Left lobe of liver (tissue), 2 donors: ENCODE measurements around the gene PHF10. TPM values are rescaled to one million over a fixed set of nuclear protein-coding genes. Genes with fewer than 3 reads are reported as not detected.
"Not testable (repeated sequence)": the region's sequence is repeated elsewhere in the genome, so short reads cannot be mapped to it uniquely, and the experiment has no call there.

Experiments used
- ATAC-seq: fragments of 200-7000 bp; cut with Tn5 transposase; one replicate; pipeline ENCODE4 v1.9.1; 2020; ENCODE audit warnings: mild to moderate bottlenecking, moderate library complexity
- DNase-seq: peaks from one replicate; pipeline ENCODE4 v3.0.0-alpha.2; 2020; ENCODE audit warnings: low spot score
- total RNA-seq: library from RNA; stranded (reverse); gene quantifications from one replicate; pipeline ENCODE4 v1.2.1, GENCODE V29; 2021
- donor health status: DM: no; HTN: no; CAD: no; lungs with moderate emphysema.
- donor health status: DM: no; HTN: yes; CAD: no.

PHF10 gene
- total RNA-seq, result 19.6 TPM

GRCh38 chr6:169724494-169725124, at the start of gene PHF10:
Gene PHF10 (minus strand): TSS chr6:169724500. CDS start chr6:169723931, 569 bp downstream.
- peak; percentile 56 for ATAC-seq
- DNase-seq, result peak; percentile 58

DNA sequence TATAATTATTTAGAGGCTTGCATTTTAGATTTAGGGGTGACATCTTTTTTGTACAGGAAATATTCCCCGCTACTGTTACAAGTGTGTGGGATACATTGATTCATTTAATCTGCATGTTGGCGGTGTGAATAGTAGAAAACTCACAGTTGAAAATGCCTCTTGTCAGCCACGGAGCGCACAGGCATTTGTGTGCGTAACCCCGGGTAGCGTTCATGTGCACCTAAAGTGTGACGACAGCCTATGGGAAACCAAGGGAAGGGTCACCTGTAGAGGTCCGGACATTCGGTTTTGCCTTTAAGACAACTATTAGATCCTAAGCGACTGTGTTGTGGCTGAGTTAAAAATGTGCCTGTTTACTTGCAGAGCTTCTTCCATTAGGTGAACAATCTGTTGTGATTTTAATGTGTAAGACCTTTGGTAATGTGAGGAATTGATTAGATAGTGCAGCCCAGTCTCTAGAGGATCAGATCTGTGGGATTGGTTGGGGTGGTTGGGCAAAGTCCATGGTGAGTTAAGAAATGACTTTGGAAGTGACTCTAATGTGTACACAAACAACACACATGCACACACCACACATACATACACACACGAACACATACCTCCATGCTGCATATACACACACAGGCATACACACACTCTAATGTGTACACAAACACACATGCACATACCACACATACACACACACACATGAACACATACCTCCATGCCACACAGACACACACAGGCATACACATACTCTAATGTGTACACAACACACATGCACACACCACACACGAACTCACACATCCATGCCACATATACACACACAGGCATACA, 42.8 kb upstream of the PHF10 start:
- DNase-seq, result peak; percentile 70
- peak; percentile 73 for ATAC-seq

GRCh38 chr6:169766232-169766631, 41.9 kb upstream of the PHF10 start:
- ATAC-seq (peak; percentile 55), DNase-seq (no peak)

DNA sequence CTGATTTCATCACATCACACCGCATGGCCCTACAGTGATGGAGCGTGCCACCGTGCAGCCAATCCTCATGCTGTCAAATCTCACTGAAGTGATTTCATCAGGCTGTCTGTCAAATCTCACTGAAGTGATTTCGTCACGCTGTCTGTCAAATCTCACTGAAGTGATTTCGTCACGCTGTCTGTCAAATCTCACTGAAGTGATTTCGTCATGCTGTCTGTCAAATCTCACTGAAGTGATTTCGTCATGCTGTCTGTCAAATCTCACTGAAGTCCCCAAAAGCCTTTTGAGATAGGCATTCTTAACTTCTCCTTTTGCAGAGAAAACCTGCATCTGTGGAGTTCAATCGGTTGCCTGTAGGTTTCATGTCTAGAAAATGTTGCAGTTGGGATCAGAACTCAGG, 41.5 kb upstream of the PHF10 start:
- not testable (repeated sequence) for ATAC-seq

GRCh38 chr6:169763881-169764280, 39.6 kb upstream of the PHF10 start:
- ATAC-seq, result peak; percentile 18
- no peak for DNase-seq

More for the DNA sequence above, 41.5 kb upstream of the PHF10 start:
- DNase-seq, result not testable (repeated sequence)

GRCh38 chr6:169763308-169763707, 39.0 kb upstream of the PHF10 start:
- DNase-seq, result peak; percentile 85
- peak; percentile 86 for ATAC-seq

DNA sequence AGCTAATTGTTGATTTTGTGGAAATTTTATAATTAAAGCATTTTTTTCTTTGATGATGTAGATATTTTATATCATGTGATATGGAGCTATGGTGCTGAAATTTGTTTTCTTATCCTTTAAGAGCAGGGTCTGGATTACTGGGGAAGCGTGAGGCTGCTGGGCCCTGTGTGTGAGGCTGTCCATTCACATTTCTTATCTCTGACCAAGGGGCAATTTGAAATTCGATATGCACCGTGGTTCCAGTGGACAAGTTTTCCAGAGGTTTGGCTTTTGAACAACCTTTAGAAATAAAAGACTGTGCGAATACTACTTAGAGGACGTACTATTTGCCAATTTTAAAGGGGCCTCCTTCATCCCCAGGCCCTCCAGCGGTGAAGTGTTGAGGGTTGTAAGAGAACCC, 30.9 kb upstream of the PHF10 start:
- no peak for DNase-seq
- ATAC-seq, result no peak

- ATAC-seq (no peak), DNase-seq (no peak)
Observed at GRCh38 chr6:169752074-169752623, 27.8 kb upstream of the PHF10 start.

GRCh38 chr6:169751242-169752073, 27.2 kb upstream of the PHF10 start, which contains the start of the genes DYNLT2 and ERMARD:
Gene DYNLT2 (minus strand): TSS chr6:169751572. CDS start chr6:169751458, 114 bp downstream.
Gene ERMARD (plus strand): TSS chr6:169751622. CDS start chr6:169751658, 36 bp downstream.
- peak; percentile 97 for DNase-seq
- ATAC-seq, result peak; percentile 97

DNA sequence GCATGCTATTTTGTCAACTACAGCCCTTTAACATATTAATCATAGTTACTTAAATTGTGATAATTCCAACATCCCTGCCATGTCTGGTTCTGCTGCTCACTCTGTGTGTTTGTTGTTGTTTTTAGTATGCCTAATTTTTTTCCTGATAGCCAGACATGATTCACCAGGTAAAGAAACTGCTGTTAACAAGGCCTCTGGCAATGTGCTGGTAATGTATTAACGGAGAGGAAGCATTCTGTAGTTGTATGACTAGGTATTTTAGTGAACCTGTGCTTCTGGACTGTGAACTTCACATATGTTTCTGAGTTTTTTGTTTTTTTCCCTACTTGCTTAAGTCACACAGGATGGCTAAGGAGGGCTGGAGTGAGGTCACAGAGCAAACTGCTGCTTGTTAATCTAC, 22.3 kb upstream of the PHF10 start:
- no peak for ATAC-seq
- no peak for DNase-seq

DNA sequence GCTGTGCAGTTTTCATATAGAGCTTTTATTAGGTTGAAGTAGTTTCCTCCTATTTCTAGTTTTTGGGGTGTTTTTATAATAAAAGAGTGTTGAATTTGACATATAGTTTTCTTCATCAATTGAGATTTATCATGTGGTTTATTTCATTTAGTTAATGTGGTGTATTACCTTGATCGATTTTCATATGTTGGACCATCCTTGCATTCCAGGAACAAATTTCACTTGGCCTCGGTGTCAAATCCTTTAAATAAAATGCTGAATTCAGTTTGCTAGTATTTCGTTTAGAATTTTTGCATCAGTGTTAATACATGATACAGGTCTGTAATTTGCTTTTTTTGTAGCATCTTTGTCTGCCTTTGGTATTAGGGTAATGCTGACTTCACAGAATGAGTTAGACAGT, 21.1 kb upstream of the PHF10 start:
- DNase-seq (no peak), ATAC-seq (no peak)

DNA sequence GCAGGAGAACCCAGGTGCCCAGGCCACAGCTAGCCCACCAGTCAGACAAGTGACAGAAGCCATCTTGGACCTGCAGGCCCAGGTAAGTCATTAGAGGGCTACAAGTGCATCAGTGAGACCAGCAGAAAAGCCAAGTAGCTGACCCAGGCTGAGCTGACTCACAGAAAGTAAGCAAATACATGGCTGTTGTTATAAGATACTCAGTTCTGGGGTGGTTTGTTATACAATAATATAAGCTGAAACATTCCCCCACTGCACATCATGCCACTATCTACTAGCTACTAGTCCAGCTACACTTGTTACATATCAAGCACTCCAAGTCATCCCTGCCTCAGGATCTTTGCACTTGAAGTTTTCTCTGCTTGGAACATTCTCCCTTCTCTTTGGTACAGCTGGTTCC, 17.0 kb upstream of the PHF10 start:
- no peak for ATAC-seq
- no peak for DNase-seq

- DNase-seq (no peak), ATAC-seq (no peak)
Observed at GRCh38 chr6:169738976-169739529, 14.8 kb upstream of the PHF10 start.

DNA sequence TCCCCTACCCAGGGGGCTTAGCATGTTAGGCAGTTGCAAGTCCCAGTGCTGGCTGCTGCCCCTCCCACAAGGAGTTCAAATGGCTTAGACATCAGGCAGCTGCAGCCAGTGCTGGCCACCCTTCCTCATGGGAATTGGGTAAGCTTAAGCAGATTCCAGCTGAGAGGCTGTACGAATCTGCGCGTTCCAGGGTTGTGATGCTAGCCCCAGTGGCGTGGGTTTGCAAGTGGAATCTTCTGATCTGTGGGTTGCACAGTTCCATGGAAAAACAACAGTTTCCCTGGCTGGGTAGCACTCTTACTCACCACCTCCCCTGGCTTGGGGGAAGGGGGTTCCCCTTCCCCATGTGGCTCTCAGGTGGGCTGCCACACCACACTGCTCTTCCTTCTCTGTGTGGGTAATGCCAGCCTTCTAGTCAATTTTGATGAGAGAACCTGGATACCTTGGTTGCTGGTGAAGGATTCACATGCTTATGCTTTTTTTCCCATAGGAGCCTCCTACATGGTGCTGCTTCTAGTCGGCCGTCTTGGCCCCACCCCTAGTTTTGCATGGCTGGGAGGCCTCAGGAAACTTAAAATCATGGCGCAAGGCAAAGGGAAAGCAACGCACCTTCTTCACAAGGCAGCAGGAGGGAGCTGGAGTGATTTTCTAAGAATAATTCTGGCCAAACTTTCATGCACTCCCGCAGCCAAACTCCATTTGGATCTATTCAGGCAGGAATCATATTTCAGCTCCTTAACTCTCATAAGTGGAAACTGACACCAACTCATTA, 14.1 kb upstream of the PHF10 start:
- DNase-seq (no peak), ATAC-seq (no peak)

DNA sequence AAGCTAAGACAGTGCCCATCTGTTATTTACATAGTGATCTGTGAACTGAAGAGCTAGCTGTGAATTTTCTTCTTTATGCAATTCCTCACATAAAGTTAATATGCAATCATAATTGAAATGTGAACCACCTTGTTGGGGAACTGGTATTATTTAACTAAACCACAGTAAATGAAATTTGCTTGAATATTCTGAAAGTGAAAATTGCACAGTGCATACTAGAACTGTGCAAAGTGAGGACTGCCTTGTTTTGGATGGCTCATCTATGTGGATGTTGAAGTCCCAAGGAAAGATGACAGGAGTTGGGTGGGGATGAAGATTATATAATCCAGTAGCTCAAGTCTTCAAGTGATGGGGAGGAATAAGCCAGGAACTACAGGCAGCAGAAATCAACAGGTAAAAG, 5.7 kb upstream of the PHF10 start:
- DNase-seq, result no peak

DNA sequence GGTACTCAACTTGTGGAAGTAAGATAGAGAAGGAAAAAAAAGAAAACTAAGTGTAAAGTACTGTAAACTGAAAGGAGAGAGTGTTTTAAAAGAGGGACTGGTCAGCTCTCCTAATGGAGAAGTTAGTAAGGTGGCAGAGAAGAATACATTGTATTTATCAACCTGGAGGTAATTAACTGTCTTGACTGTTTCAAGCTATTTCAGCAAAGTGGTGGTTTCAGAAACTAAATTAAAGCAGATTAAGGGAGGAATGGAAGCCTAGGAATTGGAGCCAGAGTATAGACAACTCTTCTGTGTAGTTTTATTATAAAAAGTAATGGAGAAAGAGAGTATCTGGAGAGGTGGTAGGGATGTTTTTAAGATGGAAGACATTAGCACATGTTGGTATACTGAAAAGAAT, 2.7 kb upstream of the PHF10 start:
- ATAC-seq, result no peak

More for the DNA sequence above, 5.7 kb upstream of the PHF10 start:
- no peak for ATAC-seq

GRCh38 chr6:169726049-169726400, 1.7 kb upstream of the PHF10 start:
- ATAC-seq, result no peak
- no peak for DNase-seq

More for the DNA sequence above, 2.7 kb upstream of the PHF10 start:
- no peak for DNase-seq

GRCh38 chr6:169725125-169726048, 1.1 kb upstream of the PHF10 start:
- peak; percentile 53 for DNase-seq
- ATAC-seq, result peak; percentile 41
